Fibroblast of villous mesenchyme (primary cell): Measurements from ENCODE around the gene WIZ. TPM values are rescaled to one million over a fixed set of nuclear protein-coding genes. Genes with fewer than 3 reads are reported as not detected.
A peak's percentile ranks its signal among the peaks of the same experiment; 100 is the strongest.

Source experiments
- DNase-seq: peaks from one replicate; pipeline ENCODE4 v3.0.0-alpha.2; 2010; ENCODE audit warnings: low read depth
- H3K4me3 ChIP-seq: 2 replicates; pipeline ENCODE4 v1.5.1; 2011; ENCODE audit warnings: low read depth, mild to moderate bottlenecking, low read length
- total RNA-seq: library from RNA; depleted of rRNA; stranded (reverse); fragments of >200 nt; gene quantifications from 2 replicates; pipeline ENCODE4 v1.2.3, GENCODE V29; 2012
- TF ChIP-seq, protein P1 (sequence below): IDR thresholded peaks from 2 replicates; pipeline ENCODE4 v1.5.1; 2012; ENCODE audit warnings: low read depth, mild to moderate bottlenecking, low read length; ENCODE audit not compliant: insufficient read depth

WIZ gene
- total RNA-seq, 1 donor = 7.3 TPM

DNA sequence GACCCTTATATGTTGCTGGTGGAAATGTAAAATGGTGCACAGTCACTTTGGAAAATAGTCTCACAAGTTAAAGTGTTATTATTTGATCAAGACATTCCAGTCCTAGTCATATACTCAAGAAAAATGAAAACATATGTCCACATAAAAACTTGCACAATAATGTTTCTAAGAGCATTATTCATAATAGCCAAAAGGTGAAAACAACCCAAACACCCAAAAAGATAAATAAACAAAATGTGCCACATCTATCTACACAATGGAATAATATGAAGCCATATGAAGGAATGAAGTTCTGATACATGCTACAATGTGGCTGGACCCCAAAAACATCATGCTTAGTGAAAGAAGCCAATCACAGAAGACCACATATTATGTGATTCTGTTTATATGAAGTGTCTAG, 55.8 kb downstream of the WIZ start:
- TF ChIP-seq, protein P1, sequence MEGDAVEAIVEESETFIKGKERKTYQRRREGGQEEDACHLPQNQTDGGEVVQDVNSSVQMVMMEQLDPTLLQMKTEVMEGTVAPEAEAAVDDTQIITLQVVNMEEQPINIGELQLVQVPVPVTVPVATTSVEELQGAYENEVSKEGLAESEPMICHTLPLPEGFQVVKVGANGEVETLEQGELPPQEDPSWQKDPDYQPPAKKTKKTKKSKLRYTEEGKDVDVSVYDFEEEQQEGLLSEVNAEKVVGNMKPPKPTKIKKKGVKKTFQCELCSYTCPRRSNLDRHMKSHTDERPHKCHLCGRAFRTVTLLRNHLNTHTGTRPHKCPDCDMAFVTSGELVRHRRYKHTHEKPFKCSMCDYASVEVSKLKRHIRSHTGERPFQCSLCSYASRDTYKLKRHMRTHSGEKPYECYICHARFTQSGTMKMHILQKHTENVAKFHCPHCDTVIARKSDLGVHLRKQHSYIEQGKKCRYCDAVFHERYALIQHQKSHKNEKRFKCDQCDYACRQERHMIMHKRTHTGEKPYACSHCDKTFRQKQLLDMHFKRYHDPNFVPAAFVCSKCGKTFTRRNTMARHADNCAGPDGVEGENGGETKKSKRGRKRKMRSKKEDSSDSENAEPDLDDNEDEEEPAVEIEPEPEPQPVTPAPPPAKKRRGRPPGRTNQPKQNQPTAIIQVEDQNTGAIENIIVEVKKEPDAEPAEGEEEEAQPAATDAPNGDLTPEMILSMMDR = no peak
- no peak overlapping the region for H3K4me3 ChIP-seq
- peak; percentile 63 for DNase-seq

DNA sequence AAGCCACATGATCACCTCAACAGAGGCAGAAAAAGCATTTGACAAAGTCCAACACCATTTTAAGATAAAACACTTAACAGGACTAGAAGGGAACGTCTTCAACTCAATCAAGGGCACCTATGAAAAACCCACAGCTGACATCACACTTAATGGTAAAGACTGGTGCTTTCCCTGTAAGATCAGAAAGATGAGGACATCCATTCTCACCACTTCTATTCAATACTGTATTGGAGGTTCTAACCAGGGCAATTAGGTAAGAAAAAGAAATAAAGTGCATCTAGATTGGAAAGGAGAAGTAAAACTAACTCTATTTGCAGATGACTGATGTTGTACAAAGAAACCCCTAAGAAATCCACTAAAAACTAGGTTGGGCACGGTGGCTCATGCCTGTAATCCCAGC, 58.9 kb downstream of the WIZ start:
- DNase-seq = no peak

DNA sequence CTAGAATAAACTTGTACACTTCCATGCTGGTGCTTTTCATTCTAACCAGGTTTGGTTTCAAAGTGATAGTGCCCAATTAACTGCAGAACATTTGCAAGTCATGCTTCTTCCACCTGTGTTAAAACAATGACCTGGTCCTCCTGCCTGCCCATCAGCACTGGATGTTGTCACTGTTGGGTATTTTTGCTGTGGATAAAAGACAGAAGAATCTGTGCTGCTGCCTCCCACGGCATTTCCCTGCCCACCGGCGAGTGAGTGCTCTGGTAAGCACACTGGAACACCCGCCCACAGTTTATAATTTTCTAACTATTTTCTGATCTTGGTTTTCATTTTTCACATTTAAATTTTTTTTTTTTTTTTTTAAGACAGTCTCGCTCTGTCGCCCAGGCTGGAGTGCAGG, 67.9 kb downstream of the WIZ start:
- DNase-seq = no peak
- H3K4me3 ChIP-seq = no peak overlapping the region
- TF ChIP-seq, protein P1 = no peak

More for the DNA sequence above, 58.9 kb downstream of the WIZ start:
- TF ChIP-seq, protein P1 = no peak
- H3K4me3 ChIP-seq = no peak overlapping the region

DNA sequence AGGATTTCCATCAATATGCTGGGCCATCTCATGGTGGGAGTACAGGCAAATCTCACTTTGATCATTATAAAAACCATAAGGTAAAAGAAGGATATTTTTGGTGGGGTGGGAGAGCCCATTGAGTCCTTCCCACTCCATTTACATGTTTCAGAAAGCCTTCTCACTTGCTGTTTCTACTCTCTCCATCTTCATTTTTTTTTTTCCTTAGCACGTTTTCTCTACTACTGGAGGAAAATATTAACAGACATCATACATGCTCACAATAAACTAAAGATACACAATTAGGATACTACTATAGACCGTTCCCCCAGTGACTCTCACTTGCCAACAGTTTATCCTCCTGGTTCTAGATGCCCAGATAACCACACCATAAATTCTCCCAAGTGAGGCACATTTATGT, 68.3 kb downstream of the WIZ start:
- DNase-seq = no peak
- no peak overlapping the region for H3K4me3 ChIP-seq
- TF ChIP-seq, protein P1 = no peak

DNA sequence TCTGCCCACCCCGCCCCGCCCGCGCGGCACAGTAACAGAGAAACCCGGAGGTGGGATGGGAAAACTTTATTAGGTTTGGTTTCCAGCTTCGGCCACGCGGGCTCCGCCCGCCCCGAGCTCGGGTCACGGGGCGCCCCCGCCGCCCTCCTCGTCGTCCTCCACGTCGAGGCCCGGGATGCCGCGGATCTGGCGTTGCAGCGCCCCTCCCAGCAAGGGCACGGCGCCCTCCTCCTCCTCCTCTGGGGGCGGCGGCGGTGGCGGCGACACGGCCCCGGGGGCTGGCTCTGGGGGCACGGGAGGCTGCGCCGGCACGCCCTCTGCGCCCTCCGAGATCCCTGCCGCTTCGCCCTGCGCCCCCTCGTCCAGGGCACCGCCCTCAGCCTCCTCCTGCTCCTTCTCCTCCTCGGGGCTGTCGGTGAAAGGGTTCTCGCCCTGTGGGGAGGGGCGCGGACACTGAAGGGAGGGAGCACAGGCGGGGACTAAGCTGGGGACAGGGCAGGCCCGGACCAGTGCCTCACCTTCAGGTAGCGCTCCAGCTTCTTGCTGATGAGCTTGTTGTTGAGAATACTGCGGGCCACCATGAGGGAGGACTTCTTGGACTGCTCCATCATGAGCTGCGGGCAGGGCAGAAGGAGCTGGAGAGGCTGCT, 69.6 kb downstream of the WIZ start:
- DNase-seq = peak; percentile 27
- TF ChIP-seq, protein P1 = no peak
- H3K4me3 ChIP-seq = peak overlapping the region; percentile 58

DNA sequence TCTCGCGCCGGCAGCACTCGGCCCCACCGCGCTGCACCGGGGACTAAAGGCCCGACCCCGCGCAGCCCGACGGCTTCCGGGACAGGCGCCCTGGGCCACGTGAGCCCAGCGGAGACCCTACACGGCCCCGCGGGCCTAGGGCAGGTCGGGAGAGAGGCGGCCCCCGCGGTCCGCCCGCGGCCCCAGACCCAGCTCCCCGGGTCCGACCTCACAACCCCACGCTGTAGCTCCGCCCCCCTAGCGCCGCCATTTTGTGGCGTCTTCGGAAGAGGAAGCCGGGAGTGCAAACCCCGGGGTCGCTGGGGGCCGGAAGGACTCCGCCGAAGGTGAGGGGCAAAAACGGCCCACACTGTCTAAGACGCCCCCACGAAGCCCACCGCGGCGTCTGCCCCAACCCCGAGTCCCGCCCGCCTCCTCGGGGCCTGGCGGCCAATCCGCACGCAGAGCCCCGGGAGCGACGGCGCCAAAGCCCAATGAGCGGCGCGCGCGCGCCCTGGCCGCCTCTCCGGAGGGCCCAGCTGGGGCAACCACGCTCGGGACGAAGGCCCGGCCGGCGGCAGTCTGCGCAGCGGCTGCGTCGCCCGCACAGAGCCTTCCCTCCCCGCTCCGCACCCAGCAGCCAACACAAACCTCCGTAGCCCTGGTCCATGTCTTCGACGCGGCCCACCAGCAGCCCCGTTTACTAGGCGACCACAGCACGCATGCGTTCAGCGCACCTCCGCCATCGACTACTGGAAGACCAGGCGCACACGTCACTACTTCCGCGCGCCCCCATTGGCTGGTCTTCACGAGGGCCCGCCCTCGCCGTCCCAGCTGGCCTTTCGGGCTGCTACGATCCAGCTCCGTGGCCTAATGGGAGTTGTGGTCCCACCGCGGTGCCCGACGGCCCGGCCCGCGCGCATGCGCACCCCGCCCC, 70.4 kb downstream of the WIZ start, which contains the start of gene AKAP8:
Gene AKAP8, minus strand, starts transcription at position 705 of the 916 bp plus-strand sequence. Its CDS starts 56 bp downstream, at position 649.
- DNase-seq = peak; percentile 99
- TF ChIP-seq, protein P1 = no peak
- peak within 1 kb of the TSS; percentile 94 for H3K4me3 ChIP-seq
